ENCODE measurements around the gene GPR3.
"Not testable (repeated sequence)": the region's sequence is repeated elsewhere in the genome, so short reads cannot be mapped to it uniquely, and the experiment has no call there.

GPR3 gene

GRCh38 chr1:27402349-27402754 is 9.9 kb downstream of the GPR3 start:
- no peak for DNase-seq

GRCh38 chr1:27403065-27403726 is 10.8 kb downstream of the GPR3 start:
- DNase-seq = no peak

GRCh38 chr1:27403931-27404330 is 11.5 kb downstream of the GPR3 start:
- no peak for DNase-seq

GRCh38 chr1:27405074-27405473 is 12.7 kb downstream of the GPR3 start:
- no peak for DNase-seq

GRCh38 chr1:27405598-27406361 is 13.4 kb downstream of the GPR3 start:
- DNase-seq = not testable (repeated sequence)

GRCh38 chr1:27406362-27406680 is 13.9 kb downstream of the GPR3 start:
- no peak for DNase-seq

GRCh38 chr1:27406791-27407190 is 14.4 kb downstream of the GPR3 start:
- not testable (repeated sequence) for DNase-seq

- DNase-seq = no peak
Observed at GRCh38 chr1:27408151-27408550, 15.7 kb downstream of the GPR3 start.

GRCh38 chr1:27409669-27410068 is 17.2 kb downstream of the GPR3 start:
- no peak for DNase-seq

GRCh38 chr1:27410709-27411108 is 18.3 kb downstream of the GPR3 start:
- DNase-seq = no peak

- no peak for DNase-seq
Observed at GRCh38 chr1:27412502-27412901, 20.1 kb downstream of the GPR3 start.

GRCh38 chr1:27413004-27413403 is 20.6 kb downstream of the GPR3 start:
- no peak for DNase-seq

- DNase-seq = no peak
Observed at GRCh38 chr1:27414091-27414490, 21.7 kb downstream of the GPR3 start.

- no peak for DNase-seq
Observed at GRCh38 chr1:27416387-27417111, 24.1 kb downstream of the GPR3 start.

- no peak for DNase-seq
Observed at GRCh38 chr1:27417713-27418112, 25.3 kb downstream of the GPR3 start.

- DNase-seq = no peak
Observed at GRCh38 chr1:27418326-27419185, 26.1 kb downstream of the GPR3 start.

- DNase-seq = no peak
Observed at GRCh38 chr1:27423709-27424108, 31.3 kb downstream of the GPR3 start.

- no peak for DNase-seq
Observed at GRCh38 chr1:27427329-27427728, 34.9 kb downstream of the GPR3 start.

- DNase-seq = no peak
Observed at GRCh38 chr1:27427816-27428315, 35.4 kb downstream of the GPR3 start.

- DNase-seq = no peak
Observed at GRCh38 chr1:27428316-27429028, 36.0 kb downstream of the GPR3 start.

GRCh38 chr1:27429029-27429425 is 36.6 kb downstream of the GPR3 start:
- no peak for DNase-seq

GRCh38 chr1:27430903-27431600 is 38.6 kb downstream of the GPR3 start:
- no peak for DNase-seq

All from NCI-H187 treated with DMSO at 0.1 percent for 48 hours (cell line).